CD14-positive monocyte (primary cell): ENCODE measurements around the gene STPG1. TPM values are rescaled to one million over a fixed set of nuclear protein-coding genes. Genes with fewer than 3 reads are reported as not detected.

ENCODE experiments used
- DNase-seq, 3 donors: peaks; one replicate each; pipeline ENCODE4 v3.0.0-alpha.2; 2011 to 2022
- H2AFZ ChIP-seq: 2 replicates; pipeline ENCODE4 v1.6.0; 2012; ENCODE audit warnings: mild to moderate bottlenecking, low read depth, low read length, inconsistent platforms; ENCODE audit not compliant: insufficient read depth, poor library complexity, severe bottlenecking
- H3K27ac ChIP-seq, 2 donors: 1 replicate in 1 of 2; 2 replicates in 1 of 2; pipeline ENCODE4 v1.5.1; 2012 to 2013; ENCODE audit warnings: low read length in 2 of 2, control low read depth in 1 of 2, inconsistent platforms in 1 of 2, low read depth in 1 of 2, mild to moderate bottlenecking in 1 of 2
- H3K27me3 ChIP-seq, 2 donors: one replicate each; pipeline versions ENCODE4 v1.6.0 to v1.6.1; 2011 to 2013; ENCODE audit warnings: low read length in 2 of 2; ENCODE audit not compliant: control insufficient read depth in 2 of 2, insufficient read depth in 2 of 2
- H3K36me3 ChIP-seq, 2 donors: replicated peaks in 1 of 2; 1 replicate in 1 of 2; 2 replicates in 1 of 2; pipeline versions ENCODE4 v1.5.1 to v1.6.1; 2012 to 2013; ENCODE audit warnings: low read length in 2 of 2, control low read depth in 1 of 2, inconsistent platforms in 1 of 2, mild to moderate bottlenecking in 1 of 2; ENCODE audit not compliant: insufficient read depth in 2 of 2, control insufficient read depth in 1 of 2
- H3K4me1 ChIP-seq, 2 donors: 1 replicate in 1 of 2; 2 replicates in 1 of 2; pipeline versions ENCODE4 v1.5.1 to v1.6.1; 2012 to 2013; ENCODE audit warnings: low read length in 2 of 2, control low read depth in 1 of 2, inconsistent platforms in 1 of 2, mild to moderate bottlenecking in 1 of 2, moderate library complexity in 1 of 2; ENCODE audit not compliant: insufficient read depth in 2 of 2, control insufficient read depth in 1 of 2
- H3K4me2 ChIP-seq: replicated peaks from 2 replicates; pipeline ENCODE3; 2012; ENCODE audit warnings: low read length, moderate library complexity, mild to moderate bottlenecking; ENCODE audit not compliant: poor library complexity, severe bottlenecking; ENCODE audit errors: extremely low read depth
- H3K4me3 ChIP-seq, 3 experiments: fragments of 200-600 bp in 1 of 3; sonication (generic) in 1 of 3; replicated peaks in 1 of 3; 1 replicate in 2 of 3; 2 replicates in 1 of 3; pipeline ENCODE4 v1.5.1; 2011 to 2013; ENCODE audit warnings: low read length in 3 of 3, mild to moderate bottlenecking in 3 of 3, control low read depth in 2 of 3, low read depth in 2 of 3, inconsistent platforms in 1 of 3, moderate library complexity in 1 of 3
- H3K79me2 ChIP-seq: 2 replicates; pipeline ENCODE4 v1.6.0; 2012; ENCODE audit warnings: mild to moderate bottlenecking, control low read depth, inconsistent platforms, low read length, moderate library complexity; ENCODE audit not compliant: insufficient read depth
- H3K9ac ChIP-seq: 2 replicates; pipeline ENCODE4 v1.6.0; 2017; ENCODE audit warnings: low read length, mild to moderate bottlenecking; ENCODE audit not compliant: insufficient read depth, poor library complexity, severe bottlenecking
- H3K9me3 ChIP-seq, 2 donors: replicated peaks in 1 of 2; 1 replicate in 1 of 2; 2 replicates in 1 of 2; pipeline versions ENCODE4 v1.5.1 to v1.6.1; 2012 to 2013; ENCODE audit warnings: low read length in 2 of 2, control low read depth in 1 of 2; ENCODE audit not compliant: control insufficient read depth in 1 of 2, insufficient read depth in 1 of 2
- H4K20me1 ChIP-seq: 2 replicates; pipeline ENCODE4 v1.6.0; 2012; ENCODE audit warnings: mild to moderate bottlenecking, low read length, control low read depth, moderate library complexity; ENCODE audit not compliant: insufficient read depth
- H3K27ac Mint-ChIP-seq, 7 donors: one replicate each; pipeline ENCODE4 v1.8.0; 2020; ENCODE audit warnings: mild to moderate bottlenecking in 7 of 7, mixed read lengths in 7 of 7, moderate library complexity in 6 of 7, inconsistent platforms in 2 of 7
- H3K27me3 Mint-ChIP-seq, 3 donors: one replicate each; pipeline ENCODE4 v1.8.0; 2021 to 2022; ENCODE audit warnings: low read depth in 3 of 3, mild to moderate bottlenecking in 3 of 3, mixed read lengths in 3 of 3, moderate library complexity in 3 of 3, inconsistent platforms in 1 of 3
- H3K36me3 Mint-ChIP-seq, 2 donors: one replicate each; pipeline ENCODE4 v1.8.0; 2020; ENCODE audit warnings: mixed read lengths in 2 of 2, inconsistent platforms in 1 of 2, mild to moderate bottlenecking in 1 of 2
- H3K4me1 Mint-ChIP-seq: one replicate; pipeline ENCODE4 v1.8.0; 2020; ENCODE audit warnings: mild to moderate bottlenecking, mixed read lengths
- H3K4me3 Mint-ChIP-seq, 2 donors: one replicate each; pipeline ENCODE4 v1.8.0; 2020; ENCODE audit warnings: mild to moderate bottlenecking in 2 of 2, mixed read lengths in 2 of 2, moderate library complexity in 1 of 2
- H3K9me3 Mint-ChIP-seq, 7 donors: one replicate each; pipeline ENCODE4 v1.8.0; 2020 to 2022; ENCODE audit warnings: mixed read lengths in 7 of 7, mild to moderate bottlenecking in 6 of 7, moderate library complexity in 6 of 7, inconsistent platforms in 2 of 7
- CTCF ChIP-seq: fragments of 200-600 bp; IDR thresholded peaks from one replicate; pipeline ENCODE4 v1.8.0; 2022; ENCODE audit warnings: antibody characterized with exemption, mild to moderate bottlenecking
- WGBS: methylation state at CpG from one replicate; pipeline ENCODE4 v1.1.5; 2013; ENCODE audit warnings: missing lambda C conversion rate; ENCODE audit not compliant: insufficient coverage; 5-methylcytosine and 5-hydroxymethylcytosine counted together
- intact Hi-C, 2 donors: fragments of 100-400 bp; cut with micrococcal nuclease; formaldehyde crosslinking; loops; one replicate each; pipeline versions ENCODE4 v1.15.0 to v1.15.1; 2023
- polyA plus RNA-seq, 3 donors: library from polyadenylated mRNA; depleted of rRNA in 1 of 3; unstranded in 2 of 3; stranded (reverse) in 1 of 3; fragments of 300-500 nt in 2 of 3; fragments of >200 nt in 1 of 3; fragmentation: Illumina TruSeq in 2 of 3; gene quantifications; 1 replicate in 2 of 3; 2 replicates in 1 of 3; pipeline ENCODE4 v1.2.3, GENCODE V29; 2012 to 2021

STPG1 gene
- polyA plus RNA-seq, 3 donors: 0.57 to 0.85 (median 0.60) TPM

GRCh38 chr1:24389231-24389678, 24.3 kb downstream of the STPG1 start:
- no peaks in the 10 kb centered on the region for H3K9me3 ChIP-seq
- no peaks in the 10 kb centered on the region for H3K36me3 ChIP-seq
- peaks cover 26% of the 10 kb centered on the region for H3K4me1 Mint-ChIP-seq
- H3K27me3 Mint-ChIP-seq: peaks cover 0 to 2% (median 0%) of the 10 kb centered on the region in 3 donors
- H3K9ac ChIP-seq: no peak overlapping the region
- no peak overlapping the region for H3K4me3 ChIP-seq
- no peak overlapping the region for H3K27ac Mint-ChIP-seq
- H3K27ac ChIP-seq: no peak overlapping the region
- H4K20me1 ChIP-seq: no peaks in the 10 kb centered on the region
- TF ChIP-seq CTCF: no peak
- no peaks in the 10 kb centered on the region for H3K79me2 ChIP-seq
- intact Hi-C loops: no loop called here
- H3K36me3 Mint-ChIP-seq: peaks cover 3 to 6% of the 10 kb centered on the region in 2 donors
- H3K9me3 Mint-ChIP-seq: no peaks in the 10 kb centered on the region
- no peak overlapping the region for H3K4me2 ChIP-seq
- 100% methylated on average over 2 of the region's 4 CpGs for WGBS
- no peaks in the 10 kb centered on the region for H3K27me3 ChIP-seq
- H3K4me1 ChIP-seq: peaks cover 8 to 14% of the 10 kb centered on the region in 2 donors
- no peak overlapping the region for H3K4me3 Mint-ChIP-seq
- no peak overlapping the region for H2AFZ ChIP-seq
- no peak for DNase-seq

GRCh38 chr1:24388331-24388885, 25.2 kb downstream of the STPG1 start:
- Histone ChIP-seq H3K4me3 (no peak overlapping the region), H4K20me1 (no peaks in the 10 kb centered on the region), H3K4me1 (peaks cover 16 to 22% of the 10 kb centered on the region in 2 donors), H3K9me3 (no peaks in the 10 kb centered on the region), H2AFZ (no peak overlapping the region), H3K27ac (no peak overlapping the region), H3K9ac (no peak overlapping the region), H3K4me2 (no peak overlapping the region), H3K36me3 (no peaks in the 10 kb centered on the region), H3K79me2 (no peaks in the 10 kb centered on the region), H3K27me3 (no peaks in the 10 kb centered on the region)
- DNase-seq: no peak
- H3K9me3 Mint-ChIP-seq: no peaks in the 10 kb centered on the region
- peak overlapping the region in 2 of 7 donors; percentile 9 to 60 for H3K27ac Mint-ChIP-seq
- 97% methylated on average over 3 of the region's 8 CpGs for WGBS
- intact Hi-C loops: no loop called here
- H3K27me3 Mint-ChIP-seq: peaks cover 0 to 2% (median 0%) of the 10 kb centered on the region in 3 donors
- H3K4me3 Mint-ChIP-seq: no peak overlapping the region
- TF ChIP-seq CTCF: no peak
- H3K36me3 Mint-ChIP-seq: peaks cover 3 to 6% of the 10 kb centered on the region in 2 donors
- peaks cover 35% of the 10 kb centered on the region for H3K4me1 Mint-ChIP-seq
